ENCODE data around the gene SYNDIG1.

Gene SYNDIG1

DNA sequence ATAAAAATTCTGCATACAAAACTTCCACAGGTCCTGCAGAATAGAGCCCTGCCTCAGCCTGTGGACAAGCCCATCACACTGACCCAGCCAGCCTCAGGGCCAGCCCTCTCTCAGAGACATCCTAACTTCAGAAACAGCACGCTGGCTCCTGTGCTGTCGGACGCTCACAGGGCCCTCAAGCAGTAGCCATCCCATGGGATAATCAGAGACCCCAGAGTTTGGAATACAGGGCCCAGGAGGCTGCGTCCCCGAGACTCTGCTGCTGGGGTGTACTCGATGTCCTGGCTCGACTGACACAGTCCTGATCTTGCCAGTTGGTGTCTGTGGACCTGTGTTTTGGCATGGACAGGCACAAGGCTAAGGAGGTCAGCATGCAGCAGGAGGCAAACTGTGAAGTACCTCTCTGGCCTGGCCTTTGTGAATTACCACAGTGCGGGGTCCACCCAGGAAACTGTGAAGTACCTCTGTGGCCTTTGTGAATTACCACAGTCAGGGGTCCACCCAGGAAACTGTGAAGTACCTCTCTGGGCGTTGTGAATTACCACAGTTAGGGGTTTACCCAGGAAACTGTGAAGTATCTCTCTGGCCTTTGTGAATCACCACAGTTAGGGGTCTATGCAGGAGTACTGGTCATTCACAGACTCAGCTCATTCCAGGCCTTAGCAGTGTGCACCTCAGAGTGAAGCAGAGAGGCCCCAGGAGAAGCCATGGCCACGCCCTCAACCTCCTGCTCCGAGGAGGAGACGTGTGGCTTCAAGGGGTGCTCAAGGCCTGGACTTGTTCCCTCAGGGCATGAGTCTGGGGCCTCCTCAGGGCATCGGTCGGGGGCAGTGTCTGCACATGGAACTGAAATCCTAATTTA is 212.4 kb downstream of the SYNDIG1 start:
- no peak overlapping the region for H3K9ac ChIP-seq (ENCODE audit: insufficient read length)
- no peaks in the 10 kb centered on the region for H3K36me3 ChIP-seq (ENCODE audit: insufficient read depth, low read length)
- no peak overlapping the region for H3K27ac ChIP-seq
- H3K4me3 ChIP-seq, result no peak overlapping the region
- DNase-seq (ENCODE audit: low read depth, low spot score), result no peak
- H3K9me3 ChIP-seq (ENCODE audit: low read depth, low read length), result no peaks in the 10 kb centered on the region
- no peak for TF ChIP-seq EZH2 (IDR thresholded peaks at IDR 0.05)
- no peak for TF ChIP-seq POLR2AphosphoS5 (IDR thresholded peaks at IDR 0.05; ENCODE audit: borderline replicate concordance, low read depth, low read length)
- TF ChIP-seq FOXP2 (optimal IDR thresholded peaks at IDR 0.05; ENCODE audit: control extremely low read depth, extremely low read length, insufficient read depth), result no peak

GRCh38 chr20:24682496-24682985 is 213.1 kb downstream of the SYNDIG1 start:
- no peak overlapping the region for H3K27ac ChIP-seq
- H3K9me3 ChIP-seq (ENCODE audit: low read depth, low read length), result no peaks in the 10 kb centered on the region
- H3K9ac ChIP-seq (ENCODE audit: insufficient read length), result no peak overlapping the region
- H3K36me3 ChIP-seq (ENCODE audit: insufficient read depth, low read length), result no peaks in the 10 kb centered on the region
- no peak for DNase-seq (ENCODE audit: low read depth, low spot score)
- H3K4me3 ChIP-seq, result no peak overlapping the region
- no peak for TF ChIP-seq EZH2 (IDR thresholded peaks at IDR 0.05)
- no peak for TF ChIP-seq POLR2AphosphoS5 (IDR thresholded peaks at IDR 0.05; ENCODE audit: borderline replicate concordance, low read depth, low read length)

GRCh38 chr20:24683676-24684075 is 214.2 kb downstream of the SYNDIG1 start:
- no peak overlapping the region for H3K9ac ChIP-seq (ENCODE audit: insufficient read length)
- TF ChIP-seq POLR2AphosphoS5 (IDR thresholded peaks at IDR 0.05; ENCODE audit: borderline replicate concordance, low read depth, low read length), result no peak

GRCh38 chr20:24684421-24684871 is 215.0 kb downstream of the SYNDIG1 start:
- no peak overlapping the region for H3K27ac ChIP-seq
- no peak for TF ChIP-seq POLR2AphosphoS5 (IDR thresholded peaks at IDR 0.05; ENCODE audit: borderline replicate concordance, low read depth, low read length)
- no peak for TF ChIP-seq FOXP2 (optimal IDR thresholded peaks at IDR 0.05; ENCODE audit: control extremely low read depth, extremely low read length, insufficient read depth)
- no peak for TF ChIP-seq EZH2 (IDR thresholded peaks at IDR 0.05)
- H3K9ac ChIP-seq (ENCODE audit: insufficient read length), result no peak overlapping the region
- no peak for DNase-seq (ENCODE audit: low read depth, low spot score)
- H3K4me3 ChIP-seq, result no peak overlapping the region
- no peaks in the 10 kb centered on the region for H3K36me3 ChIP-seq (ENCODE audit: insufficient read depth, low read length)
- no peaks in the 10 kb centered on the region for H3K9me3 ChIP-seq (ENCODE audit: low read depth, low read length)

More at GRCh38 chr20:24683676-24684075, 214.2 kb downstream of the SYNDIG1 start:
- Histone ChIP-seq H3K27ac (no peak overlapping the region), H3K36me3 (ENCODE audit: insufficient read depth, low read length) (no peaks in the 10 kb centered on the region), H3K4me3 (no peak overlapping the region), H3K9me3 (ENCODE audit: low read depth, low read length) (no peaks in the 10 kb centered on the region)
- DNase-seq (ENCODE audit: low read depth, low spot score), result no peak

- DNase-seq (ENCODE audit: low read depth, low spot score), result no peak
- Histone ChIP-seq H3K4me3 (no peak overlapping the region), H3K36me3 (ENCODE audit: insufficient read depth, low read length) (no peaks in the 10 kb centered on the region), H3K9me3 (ENCODE audit: low read depth, low read length) (no peaks in the 10 kb centered on the region), H3K9ac (ENCODE audit: insufficient read length) (no peak overlapping the region), H3K27ac (no peak overlapping the region)
- TF ChIP-seq EZH2 (IDR thresholded peaks at IDR 0.05) (no peak), POLR2AphosphoS5 (IDR thresholded peaks at IDR 0.05; ENCODE audit: borderline replicate concordance, low read depth, low read length) (no peak)
Observed at GRCh38 chr20:24684956-24685691, 215.7 kb downstream of the SYNDIG1 start.

DNA sequence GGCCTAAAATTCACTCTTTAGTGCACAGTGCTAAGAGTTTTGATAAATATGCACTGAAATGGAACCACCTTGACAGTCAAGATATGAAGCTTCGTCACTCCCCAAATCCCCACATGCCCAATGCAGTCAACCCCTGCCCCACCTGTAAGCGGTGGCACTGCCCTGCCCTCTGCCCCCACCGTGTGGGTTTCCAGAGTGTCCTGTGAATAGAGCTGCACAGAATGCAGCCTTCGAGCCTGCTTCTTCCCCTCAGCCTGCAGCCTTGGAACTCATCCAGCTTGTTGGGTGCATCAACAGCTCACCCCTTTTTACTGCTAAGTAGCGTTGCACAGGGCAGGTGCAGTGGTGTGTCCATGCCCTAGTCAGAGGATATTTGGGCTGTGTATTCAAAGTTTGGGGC is 216.3 kb downstream of the SYNDIG1 start:
- TF ChIP-seq EZH2 (IDR thresholded peaks at IDR 0.05) (no peak), FOXP2 (optimal IDR thresholded peaks at IDR 0.05; ENCODE audit: control extremely low read depth, extremely low read length, insufficient read depth) (no peak), POLR2AphosphoS5 (IDR thresholded peaks at IDR 0.05; ENCODE audit: borderline replicate concordance, low read depth, low read length) (no peak)
- H3K9ac ChIP-seq (ENCODE audit: insufficient read length), result no peak overlapping the region
- H3K4me3 ChIP-seq, result no peak overlapping the region
- DNase-seq (ENCODE audit: low read depth, low spot score), result no peak
- H3K36me3 ChIP-seq (ENCODE audit: insufficient read depth, low read length), result no peaks in the 10 kb centered on the region
- no peaks in the 10 kb centered on the region for H3K9me3 ChIP-seq (ENCODE audit: low read depth, low read length)
- no peak overlapping the region for H3K27ac ChIP-seq

- Histone ChIP-seq H3K36me3 (ENCODE audit: insufficient read depth, low read length) (no peaks in the 10 kb centered on the region), H3K9me3 (ENCODE audit: low read depth, low read length) (no peaks in the 10 kb centered on the region), H3K9ac (ENCODE audit: insufficient read length) (no peak overlapping the region), H3K27ac (no peak overlapping the region), H3K4me3 (no peak overlapping the region)
- TF ChIP-seq POLR2AphosphoS5 (IDR thresholded peaks at IDR 0.05; ENCODE audit: borderline replicate concordance, low read depth, low read length) (no peak), EZH2 (IDR thresholded peaks at IDR 0.05) (no peak), FOXP2 (optimal IDR thresholded peaks at IDR 0.05; ENCODE audit: control extremely low read depth, extremely low read length, insufficient read depth) (no peak)
- no peak for DNase-seq (ENCODE audit: low read depth, low spot score)
Observed at GRCh38 chr20:24686156-24686555, 216.7 kb downstream of the SYNDIG1 start.

DNA sequence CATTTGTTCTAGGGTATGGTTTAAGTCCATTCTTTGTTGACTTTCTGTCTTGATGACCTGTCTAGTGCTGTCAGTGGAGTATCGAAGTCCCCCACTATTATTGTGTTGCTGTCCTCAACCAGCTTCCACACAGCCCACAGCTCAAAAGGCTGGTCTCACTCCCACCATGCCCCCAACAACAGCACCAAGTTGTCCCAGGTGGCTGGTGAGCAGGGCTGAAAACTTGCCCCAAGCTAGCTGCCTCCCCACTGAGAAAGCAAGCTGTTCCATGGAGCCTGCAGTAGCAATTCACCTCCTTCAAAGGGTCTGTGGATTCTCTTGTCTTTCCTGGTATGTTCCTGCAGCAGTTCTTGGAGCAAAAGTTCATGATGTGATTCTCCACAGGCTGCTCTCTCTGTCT is 221.0 kb downstream of the SYNDIG1 start:
- DNase-seq (ENCODE audit: low read depth, low spot score), result no peak
- H3K27ac ChIP-seq, result no peak overlapping the region
- no peaks in the 10 kb centered on the region for H3K36me3 ChIP-seq (ENCODE audit: insufficient read depth, low read length)
- H3K4me3 ChIP-seq, result no peak overlapping the region
- H3K9ac ChIP-seq (ENCODE audit: insufficient read length), result no peak overlapping the region
- H3K9me3 ChIP-seq (ENCODE audit: low read depth, low read length), result no peaks in the 10 kb centered on the region
- TF ChIP-seq FOXP2 (optimal IDR thresholded peaks at IDR 0.05; ENCODE audit: control extremely low read depth, extremely low read length, insufficient read depth) (no peak), EZH2 (IDR thresholded peaks at IDR 0.05) (no peak), POLR2AphosphoS5 (IDR thresholded peaks at IDR 0.05; ENCODE audit: borderline replicate concordance, low read depth, low read length) (no peak)
